Astrocyte (in vitro differentiated cells and primary cell): Measurements from ENCODE around the gene PPP1R12A.

Source experiments
- EZH2 ChIP-seq: IDR thresholded peaks from 2 replicates; pipeline ENCODE4 v1.6.1; 2012; ENCODE audit warnings: mild to moderate bottlenecking, low read length, inconsistent platforms; ENCODE audit not compliant: insufficient read depth
- TF ChIP-seq, protein P1 (sequence below): IDR thresholded peaks from 2 replicates; pipeline ENCODE4 v1.5.1; 2011; ENCODE audit warnings: low read depth, mild to moderate bottlenecking, inconsistent platforms, low read length, moderate library complexity; ENCODE audit not compliant: insufficient read depth

DNA sequence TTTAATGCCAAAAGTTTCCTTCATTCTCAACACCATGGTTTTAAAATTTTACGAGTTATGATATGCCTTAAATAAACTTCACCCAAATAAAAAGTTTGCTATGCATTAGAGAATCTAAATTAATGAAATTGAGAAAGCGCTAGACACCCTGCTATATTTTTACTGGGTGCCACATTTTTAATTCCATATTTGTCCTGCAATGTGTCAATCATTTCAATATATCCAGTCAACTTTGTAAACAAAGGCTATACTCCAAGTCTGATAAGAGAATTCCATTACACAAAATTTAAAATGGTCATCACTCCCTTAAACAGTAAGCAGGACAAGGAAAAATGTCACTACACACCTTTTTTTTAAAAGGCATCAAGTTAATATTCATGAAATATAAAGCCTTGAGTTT lies 1.9 kb downstream of the PPP1R12A start:
- TF ChIP-seq, protein P1, sequence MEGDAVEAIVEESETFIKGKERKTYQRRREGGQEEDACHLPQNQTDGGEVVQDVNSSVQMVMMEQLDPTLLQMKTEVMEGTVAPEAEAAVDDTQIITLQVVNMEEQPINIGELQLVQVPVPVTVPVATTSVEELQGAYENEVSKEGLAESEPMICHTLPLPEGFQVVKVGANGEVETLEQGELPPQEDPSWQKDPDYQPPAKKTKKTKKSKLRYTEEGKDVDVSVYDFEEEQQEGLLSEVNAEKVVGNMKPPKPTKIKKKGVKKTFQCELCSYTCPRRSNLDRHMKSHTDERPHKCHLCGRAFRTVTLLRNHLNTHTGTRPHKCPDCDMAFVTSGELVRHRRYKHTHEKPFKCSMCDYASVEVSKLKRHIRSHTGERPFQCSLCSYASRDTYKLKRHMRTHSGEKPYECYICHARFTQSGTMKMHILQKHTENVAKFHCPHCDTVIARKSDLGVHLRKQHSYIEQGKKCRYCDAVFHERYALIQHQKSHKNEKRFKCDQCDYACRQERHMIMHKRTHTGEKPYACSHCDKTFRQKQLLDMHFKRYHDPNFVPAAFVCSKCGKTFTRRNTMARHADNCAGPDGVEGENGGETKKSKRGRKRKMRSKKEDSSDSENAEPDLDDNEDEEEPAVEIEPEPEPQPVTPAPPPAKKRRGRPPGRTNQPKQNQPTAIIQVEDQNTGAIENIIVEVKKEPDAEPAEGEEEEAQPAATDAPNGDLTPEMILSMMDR = no peak
- TF ChIP-seq EZH2 = no peak
